ENCODE measurements around the gene LYZL4. TPM values are rescaled to one million over a fixed set of nuclear protein-coding genes. Genes with fewer than 3 reads are reported as not detected.

LYZL4 gene
- total RNA-seq, 3 donors from 2014 or later (not counting 1 experiment from before 2014, with no cell fraction given): not detected

- no peaks in the 10 kb centered on the region for H3K36me3 ChIP-seq (ENCODE audit: control insufficient read depth, insufficient read depth, low read length)
- WGBS (ENCODE audit: insufficient coverage): 89% methylated on average over 3 of the region's 3 CpGs
- Mint-ChIP-seq H3K4me1 (no peaks in the 10 kb centered on the region), H3K27ac (no peak overlapping the region), H3K9me3 (no peaks in the 10 kb centered on the region), H3K27me3 (ENCODE audit: low read depth in 2 of 2) (peaks cover 9 to 14% of the 10 kb centered on the region in 2 donors), H3K36me3 (no peaks in the 10 kb centered on the region), H3K4me3 (no peak overlapping the region)
- DNase-seq (no peak), ATAC-seq (no peak)
- H3K9me3 ChIP-seq (ENCODE audit: control insufficient read depth, insufficient read depth, low read length): no peaks in the 10 kb centered on the region
- H3K27me3 ChIP-seq (ENCODE audit: control insufficient read depth, insufficient read depth, low read length): no peaks in the 10 kb centered on the region
- no peak for TF ChIP-seq CTCF (IDR thresholded peaks at IDR 0.05)
- intact Hi-C loops (cut with micrococcal nuclease): no loop called here
- no peak overlapping the region for H3K4me3 ChIP-seq (ENCODE audit: low read length)
- no peak overlapping the region for H3K27ac ChIP-seq (ENCODE audit: low read length)
- H3K4me1 ChIP-seq (ENCODE audit: control insufficient read depth, insufficient read depth, low read length): no peaks in the 10 kb centered on the region
Measured at GRCh38 chr3:42366550-42366949, 43.9 kb downstream of the LYZL4 start.

- H3K4me1 ChIP-seq (ENCODE audit: control insufficient read depth, insufficient read depth, low read length): no peaks in the 10 kb centered on the region
- peaks cover 0 to 2% of the 10 kb centered on the region in 2 donors for H3K9me3 Mint-ChIP-seq
- WGBS (ENCODE audit: insufficient coverage): 100% methylated on average over 1 of the region's 1 CpG
- no peak overlapping the region for H3K4me3 ChIP-seq (ENCODE audit: low read length)
- H3K36me3 ChIP-seq (ENCODE audit: control insufficient read depth, insufficient read depth, low read length): no peaks in the 10 kb centered on the region
- no peaks in the 10 kb centered on the region for H3K36me3 Mint-ChIP-seq
- H3K4me1 Mint-ChIP-seq: no peaks in the 10 kb centered on the region
- no peak overlapping the region for H3K27ac Mint-ChIP-seq
- peaks cover 3% of the 10 kb centered on the region for H3K27me3 ChIP-seq (ENCODE audit: control insufficient read depth, insufficient read depth, low read length)
- DNase-seq: no peak
- TF ChIP-seq CTCF (IDR thresholded peaks at IDR 0.05): no peak
- H3K27me3 Mint-ChIP-seq (ENCODE audit: low read depth in 2 of 2): peaks cover 15 to 21% of the 10 kb centered on the region in 2 donors
- no peaks in the 10 kb centered on the region for H3K9me3 ChIP-seq (ENCODE audit: control insufficient read depth, insufficient read depth, low read length)
- H3K4me3 Mint-ChIP-seq: no peak overlapping the region
- no peak overlapping the region for H3K27ac ChIP-seq (ENCODE audit: low read length)
- no peak for ATAC-seq
- intact Hi-C loops (cut with micrococcal nuclease): no loop called here
Measured at GRCh38 chr3:42357335-42357734, 53.1 kb downstream of the LYZL4 start.

GRCh38 chr3:42355612-42356011, 54.8 kb downstream of the LYZL4 start:
- Histone ChIP-seq H3K27me3 (ENCODE audit: control insufficient read depth, insufficient read depth, low read length) (peaks cover 3% of the 10 kb centered on the region), H3K36me3 (ENCODE audit: control insufficient read depth, insufficient read depth, low read length) (no peaks in the 10 kb centered on the region), H3K27ac (ENCODE audit: low read length) (no peak overlapping the region), H3K4me1 (ENCODE audit: control insufficient read depth, insufficient read depth, low read length) (no peaks in the 10 kb centered on the region), H3K9me3 (ENCODE audit: control insufficient read depth, insufficient read depth, low read length) (no peaks in the 10 kb centered on the region), H3K4me3 (ENCODE audit: low read length) (no peak overlapping the region)
- no peak for DNase-seq
- no peak for ATAC-seq
- Mint-ChIP-seq H3K27me3 (ENCODE audit: low read depth in 2 of 2) (peaks cover 12 to 21% of the 10 kb centered on the region in 2 donors), H3K27ac (no peak overlapping the region), H3K4me1 (no peaks in the 10 kb centered on the region), H3K9me3 (peaks cover 0 to 2% of the 10 kb centered on the region in 2 donors), H3K4me3 (no peak overlapping the region), H3K36me3 (no peaks in the 10 kb centered on the region)
- intact Hi-C loops (cut with micrococcal nuclease): no loop called here
- TF ChIP-seq CTCF (IDR thresholded peaks at IDR 0.05): no peak

GRCh38 chr3:42353631-42354030, 56.8 kb downstream of the LYZL4 start:
- H3K4me1 Mint-ChIP-seq: no peaks in the 10 kb centered on the region
- H3K27me3 ChIP-seq (ENCODE audit: control insufficient read depth, insufficient read depth, low read length): peaks cover 3% of the 10 kb centered on the region
- H3K9me3 ChIP-seq (ENCODE audit: control insufficient read depth, insufficient read depth, low read length): no peaks in the 10 kb centered on the region
- no peak overlapping the region for H3K4me3 ChIP-seq (ENCODE audit: low read length)
- H3K27ac ChIP-seq (ENCODE audit: low read length): no peak overlapping the region
- ATAC-seq (no peak), DNase-seq (no peak)
- no peaks in the 10 kb centered on the region for H3K36me3 ChIP-seq (ENCODE audit: control insufficient read depth, insufficient read depth, low read length)
- no peaks in the 10 kb centered on the region for H3K4me1 ChIP-seq (ENCODE audit: control insufficient read depth, insufficient read depth, low read length)
- H3K9me3 Mint-ChIP-seq: peaks cover 0 to 2% of the 10 kb centered on the region in 2 donors
- H3K4me3 Mint-ChIP-seq: no peak overlapping the region
- H3K27ac Mint-ChIP-seq: no peak overlapping the region
- H3K36me3 Mint-ChIP-seq: no peaks in the 10 kb centered on the region
- H3K27me3 Mint-ChIP-seq (ENCODE audit: low read depth in 2 of 2): peaks cover 16 to 21% of the 10 kb centered on the region in 2 donors
- TF ChIP-seq CTCF (IDR thresholded peaks at IDR 0.05): no peak
- intact Hi-C loops (cut with micrococcal nuclease): no loop called here

Measured in natural killer cell (primary cell).